Osteoblast (primary cell): Measurements from ENCODE around the gene HDGFL2. TPM values are rescaled to one million over a fixed set of nuclear protein-coding genes. Genes with fewer than 3 reads are reported as not detected.

ENCODE experiments used
- DNase-seq: peaks from one replicate; pipeline ENCODE4 v3.0.0; 2011; ENCODE audit warnings: low spot score, mixed read lengths; ENCODE audit not compliant: insufficient read length; ENCODE audit errors: missing footprints
- H2AFZ ChIP-seq: 2 replicates; pipeline ENCODE4 v1.6.0; 2011; ENCODE audit warnings: mild to moderate bottlenecking, low read length
- H3K27ac ChIP-seq: 2 replicates; pipeline ENCODE4 v1.5.1; 2011; ENCODE audit warnings: mild to moderate bottlenecking, low read depth, low read length, moderate library complexity
- H3K27me3 ChIP-seq: 2 replicates; pipeline ENCODE4 v1.6.0; 2012; ENCODE audit warnings: mild to moderate bottlenecking, control low read depth, inconsistent platforms, low read length, moderate library complexity; ENCODE audit not compliant: insufficient read depth
- H3K36me3 ChIP-seq: 2 replicates; pipeline ENCODE4 v1.5.1; 2011; ENCODE audit warnings: mild to moderate bottlenecking, low read length, control low read depth, moderate library complexity; ENCODE audit not compliant: insufficient read depth
- H3K4me1 ChIP-seq: 2 replicates; pipeline ENCODE4 v1.5.1; 2011; ENCODE audit warnings: mild to moderate bottlenecking, low read length, control low read depth, moderate library complexity; ENCODE audit not compliant: insufficient read depth
- H3K4me2 ChIP-seq: 2 replicates; pipeline ENCODE4 v1.6.0; 2011; ENCODE audit warnings: mild to moderate bottlenecking, low read length; ENCODE audit not compliant: insufficient read depth
- H3K4me3 ChIP-seq: fragments of 200-600 bp; sonication (generic); 3 replicates; pipeline ENCODE4 v1.5.1; 2012; ENCODE audit warnings: mild to moderate bottlenecking, low read length, inconsistent platforms; ENCODE audit not compliant: insufficient read depth
- H3K79me2 ChIP-seq: 2 replicates; pipeline ENCODE4 v1.6.0; 2012; ENCODE audit warnings: mild to moderate bottlenecking, low read length, control low read depth, inconsistent platforms; ENCODE audit not compliant: insufficient read depth
- H3K9me3 ChIP-seq: 2 replicates; pipeline ENCODE4 v1.5.1; 2011; ENCODE audit warnings: low read depth, low read length, control low read depth
- H4K20me1 ChIP-seq: 2 replicates; pipeline ENCODE4 v1.6.0; 2012; ENCODE audit warnings: mild to moderate bottlenecking, low read length, control low read depth; ENCODE audit not compliant: insufficient read depth
- total RNA-seq: library from RNA; depleted of rRNA; stranded (reverse); fragments of >200 nt; gene quantifications from 2 replicates; pipeline ENCODE4 v1.2.3, GENCODE V29; 2012
- TF ChIP-seq, protein P1 (sequence below): IDR thresholded peaks from 2 replicates; pipeline ENCODE4 v1.5.1; 2011; ENCODE audit warnings: mild to moderate bottlenecking, low read depth, low read length, moderate library complexity; ENCODE audit errors: extremely low read depth

Gene HDGFL2
- total RNA-seq, 1 donor: 48.5 TPM

DNA sequence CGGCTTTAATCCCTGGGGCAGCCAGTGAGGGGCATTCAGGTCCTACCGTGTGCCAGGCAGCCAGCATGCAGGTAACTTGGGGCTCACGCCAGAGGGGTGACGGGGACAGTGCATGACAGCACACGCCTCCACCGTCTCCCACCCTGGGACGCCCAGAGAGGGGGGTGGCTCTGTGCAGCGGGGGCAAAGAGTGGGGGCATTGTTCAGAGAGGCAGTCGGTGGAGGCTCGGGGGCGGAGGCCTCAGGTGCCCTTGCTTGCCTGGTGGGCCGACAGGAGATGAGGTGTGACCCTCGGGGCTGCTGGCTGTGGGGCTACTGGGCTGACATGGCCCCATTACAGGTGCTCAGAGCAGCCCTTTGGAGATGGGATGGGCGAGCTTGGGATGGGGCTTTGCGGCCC lies 27.8 kb downstream of the HDGFL2 start:
- H3K27me3 ChIP-seq: no peaks in the 10 kb centered on the region
- H3K4me2 ChIP-seq: no peak overlapping the region
- no peak overlapping the region for H2AFZ ChIP-seq
- H4K20me1 ChIP-seq: no peaks in the 10 kb centered on the region
- TF ChIP-seq, protein P1, sequence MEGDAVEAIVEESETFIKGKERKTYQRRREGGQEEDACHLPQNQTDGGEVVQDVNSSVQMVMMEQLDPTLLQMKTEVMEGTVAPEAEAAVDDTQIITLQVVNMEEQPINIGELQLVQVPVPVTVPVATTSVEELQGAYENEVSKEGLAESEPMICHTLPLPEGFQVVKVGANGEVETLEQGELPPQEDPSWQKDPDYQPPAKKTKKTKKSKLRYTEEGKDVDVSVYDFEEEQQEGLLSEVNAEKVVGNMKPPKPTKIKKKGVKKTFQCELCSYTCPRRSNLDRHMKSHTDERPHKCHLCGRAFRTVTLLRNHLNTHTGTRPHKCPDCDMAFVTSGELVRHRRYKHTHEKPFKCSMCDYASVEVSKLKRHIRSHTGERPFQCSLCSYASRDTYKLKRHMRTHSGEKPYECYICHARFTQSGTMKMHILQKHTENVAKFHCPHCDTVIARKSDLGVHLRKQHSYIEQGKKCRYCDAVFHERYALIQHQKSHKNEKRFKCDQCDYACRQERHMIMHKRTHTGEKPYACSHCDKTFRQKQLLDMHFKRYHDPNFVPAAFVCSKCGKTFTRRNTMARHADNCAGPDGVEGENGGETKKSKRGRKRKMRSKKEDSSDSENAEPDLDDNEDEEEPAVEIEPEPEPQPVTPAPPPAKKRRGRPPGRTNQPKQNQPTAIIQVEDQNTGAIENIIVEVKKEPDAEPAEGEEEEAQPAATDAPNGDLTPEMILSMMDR: no peak
- no peaks in the 10 kb centered on the region for H3K4me1 ChIP-seq
- H3K79me2 ChIP-seq: no peaks in the 10 kb centered on the region
- no peak overlapping the region for H3K27ac ChIP-seq
- H3K9me3 ChIP-seq: no peaks in the 10 kb centered on the region
- H3K4me3 ChIP-seq: no peak overlapping the region
- H3K36me3 ChIP-seq: peaks cover 26% of the 10 kb centered on the region
- DNase-seq: peak; percentile 32

DNA sequence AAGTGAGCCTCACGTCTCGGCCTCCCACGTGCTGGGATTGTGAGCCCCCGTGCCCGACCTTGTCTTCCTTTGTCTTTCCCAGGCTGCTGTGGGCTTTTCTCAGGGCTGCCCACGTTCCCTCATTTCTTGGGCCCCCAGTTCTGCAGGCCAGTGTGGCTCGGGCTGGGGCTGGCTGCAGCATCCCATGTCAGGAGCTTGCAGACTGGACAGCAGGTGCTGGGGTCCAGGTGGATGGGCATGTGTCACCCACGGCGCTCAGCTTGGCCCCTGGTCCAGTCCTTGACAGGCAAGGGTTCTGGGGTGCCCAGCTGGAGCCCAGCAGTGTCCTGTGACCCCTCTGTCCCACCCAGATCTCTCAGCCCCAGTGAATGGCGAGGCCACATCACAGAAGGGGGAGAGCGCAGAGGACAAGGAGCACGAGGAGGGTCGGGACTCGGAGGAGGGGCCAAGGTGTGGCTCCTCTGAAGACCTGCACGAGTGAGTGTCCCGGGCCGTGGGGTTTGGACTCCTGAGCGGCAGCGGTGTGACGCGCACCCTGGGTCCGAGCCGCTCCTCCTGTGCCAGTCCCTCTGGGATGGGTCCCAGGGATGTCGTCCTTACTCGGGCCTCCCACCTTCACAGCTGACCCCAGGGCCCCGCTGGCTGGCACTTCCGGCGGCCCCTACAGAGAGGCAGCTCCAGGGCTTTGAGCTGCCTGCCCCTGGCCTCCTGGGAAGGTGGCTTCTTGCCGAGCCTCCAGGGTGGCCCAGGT lies 28.9 kb downstream of the HDGFL2 start:
- no peak overlapping the region for H3K4me2 ChIP-seq
- H3K27me3 ChIP-seq: no peaks in the 10 kb centered on the region
- peaks cover 5% of the 10 kb centered on the region for H4K20me1 ChIP-seq
- no peaks in the 10 kb centered on the region for H3K9me3 ChIP-seq
- TF ChIP-seq, protein P1: no peak
- no peaks in the 10 kb centered on the region for H3K4me1 ChIP-seq
- no peak overlapping the region for H2AFZ ChIP-seq
- peak; percentile 73 for DNase-seq
- no peak overlapping the region for H3K27ac ChIP-seq
- peaks cover 26% of the 10 kb centered on the region for H3K36me3 ChIP-seq
- H3K4me3 ChIP-seq: no peak overlapping the region
- H3K79me2 ChIP-seq: no peaks in the 10 kb centered on the region

DNA sequence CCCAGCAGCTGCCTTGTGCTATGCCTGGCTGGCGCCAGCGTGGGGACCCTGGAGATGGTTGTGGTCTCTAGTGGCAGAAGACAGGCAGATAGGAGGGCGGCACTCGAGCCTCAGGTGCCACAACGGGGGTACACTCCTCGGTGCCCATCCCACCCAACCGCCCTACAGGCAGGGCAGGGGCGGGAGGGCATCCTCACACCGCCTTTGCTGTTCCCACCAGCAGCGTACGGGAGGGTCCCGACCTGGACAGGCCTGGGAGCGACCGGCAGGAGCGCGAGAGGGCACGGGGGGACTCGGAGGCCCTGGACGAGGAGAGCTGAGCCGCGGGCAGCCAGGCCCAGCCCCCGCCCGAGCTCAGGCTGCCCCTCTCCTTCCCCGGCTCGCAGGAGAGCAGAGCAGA lies 29.6 kb downstream of the HDGFL2 start:
- peaks cover 23% of the 10 kb centered on the region for H3K36me3 ChIP-seq
- TF ChIP-seq, protein P1: no peak

DNA sequence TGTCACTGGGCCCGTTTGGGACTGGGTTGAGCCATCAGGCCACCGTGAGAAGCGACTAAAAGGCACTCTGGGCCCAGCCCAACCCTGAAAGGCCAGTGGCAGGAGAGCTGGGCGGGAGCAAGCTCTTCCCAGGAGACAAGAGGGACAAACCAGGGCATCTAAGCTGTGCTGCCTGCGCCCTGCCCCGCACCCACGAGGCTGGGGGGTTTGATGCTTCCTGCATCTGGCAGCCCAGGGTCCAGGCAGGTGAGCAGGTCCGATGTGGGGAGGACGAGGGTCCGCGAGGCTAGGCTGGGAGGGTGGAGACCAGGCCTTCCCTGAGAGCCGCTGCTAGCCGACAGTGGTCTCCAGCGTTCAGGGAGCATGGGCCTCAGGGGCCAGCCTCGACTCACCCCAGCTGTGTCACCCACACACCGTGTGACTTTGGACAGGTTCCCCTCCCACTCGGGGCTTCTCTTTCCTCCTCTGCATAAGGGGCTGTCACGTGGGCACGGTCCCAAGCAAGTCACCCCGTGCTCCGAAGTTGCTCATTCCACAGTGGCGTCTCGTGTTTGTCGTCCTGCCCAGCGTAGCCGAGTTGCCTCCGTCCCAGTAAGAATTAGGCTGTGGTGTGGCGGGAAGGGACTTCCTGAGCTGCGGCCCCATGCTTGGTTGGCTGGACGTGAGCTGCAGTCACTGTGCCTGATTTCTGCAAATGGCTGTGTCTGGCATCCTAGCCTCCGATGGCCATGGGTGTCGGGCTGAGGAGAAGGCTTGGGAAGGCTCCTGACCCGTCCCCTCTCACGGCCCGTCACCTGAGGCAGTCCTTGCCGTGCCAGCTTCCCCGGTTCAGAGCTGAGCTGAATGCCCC lies 30.4 kb downstream of the HDGFL2 start:
- Histone ChIP-seq H3K27me3 (no peaks in the 10 kb centered on the region), H3K4me2 (no peak overlapping the region), H3K4me3 (no peak overlapping the region), H3K9me3 (no peaks in the 10 kb centered on the region), H3K27ac (no peak overlapping the region), H4K20me1 (peaks cover 7% of the 10 kb centered on the region), H2AFZ (no peak overlapping the region), H3K36me3 (peaks cover 22% of the 10 kb centered on the region), H3K79me2 (no peaks in the 10 kb centered on the region), H3K4me1 (peaks cover 6% of the 10 kb centered on the region)
- TF ChIP-seq, protein P1: no peak
- peak; percentile 84 for DNase-seq

More for the DNA sequence above, 29.6 kb downstream of the HDGFL2 start:
- no peak overlapping the region for H3K27ac ChIP-seq
- peaks cover 6% of the 10 kb centered on the region for H4K20me1 ChIP-seq
- no peak overlapping the region for H3K4me2 ChIP-seq
- H3K79me2 ChIP-seq: no peaks in the 10 kb centered on the region
- no peak overlapping the region for H2AFZ ChIP-seq
- H3K4me3 ChIP-seq: no peak overlapping the region
- H3K9me3 ChIP-seq: no peaks in the 10 kb centered on the region
- H3K4me1 ChIP-seq: peaks cover 5% of the 10 kb centered on the region
- no peaks in the 10 kb centered on the region for H3K27me3 ChIP-seq
- peak; percentile 62 for DNase-seq
